Hepatocyte (in vitro differentiated cells): ENCODE data around the gene TKT. TPM values are rescaled to one million over a fixed set of nuclear protein-coding genes. Genes with fewer than 3 reads are reported as not detected.

Source experiments
- DNase-seq: peaks from one replicate; pipeline ENCODE4 v3.0.0-alpha.2; 2016; ENCODE audit warnings: low spot score
- H2AFZ ChIP-seq: fragments of 200-600 bp; sonication (generic); 2 replicates; pipeline ENCODE4 v1.6.0; 2016; ENCODE audit warnings: antibody characterized with exemption, mild to moderate bottlenecking
- H3K27ac ChIP-seq: fragments of 200-600 bp; sonication (generic); 2 replicates; pipeline ENCODE4 v1.5.1; 2016; ENCODE audit warnings: mild to moderate bottlenecking
- H3K27me3 ChIP-seq: fragments of 200-600 bp; sonication (generic); 2 replicates; pipeline ENCODE4 v1.6.1; 2016
- H3K36me3 ChIP-seq: fragments of 200-600 bp; sonication (generic); replicated peaks from 2 replicates; pipeline ENCODE4 v1.5.1; 2016; ENCODE audit warnings: low read depth; ENCODE audit not compliant: insufficient read depth
- H3K4me1 ChIP-seq: fragments of 200-600 bp; sonication (generic); 2 replicates; pipeline ENCODE4 v1.5.1; 2016; ENCODE audit warnings: mild to moderate bottlenecking, moderate library complexity; ENCODE audit not compliant: insufficient read depth
- H3K4me2 ChIP-seq: fragments of 200-600 bp; sonication (generic); 2 replicates; pipeline ENCODE4 v1.6.0; 2016
- H3K4me3 ChIP-seq: fragments of 200-600 bp; sonication (generic); 2 replicates; pipeline ENCODE4 v1.5.1; 2016; ENCODE audit warnings: mild to moderate bottlenecking
- H3K79me2 ChIP-seq: fragments of 200-600 bp; sonication (generic); 2 replicates; pipeline ENCODE4 v1.6.0; 2017; ENCODE audit warnings: mild to moderate bottlenecking
- H3K9me2 ChIP-seq: fragments of 200-600 bp; sonication (generic); replicated peaks from 2 replicates; pipeline ENCODE4 v1.6.0; 2017; ENCODE audit warnings: mild to moderate bottlenecking; ENCODE audit not compliant: insufficient read depth
- H3K9me3 ChIP-seq: fragments of 200-600 bp; sonication (generic); 2 replicates; pipeline ENCODE4 v1.5.1; 2016; ENCODE audit warnings: low read depth, mild to moderate bottlenecking
- H4K20me1 ChIP-seq: fragments of 200-600 bp; sonication (generic); 2 replicates; pipeline ENCODE4 v1.6.0; 2016; ENCODE audit warnings: mild to moderate bottlenecking; ENCODE audit not compliant: insufficient read depth, poor library complexity, severe bottlenecking
- EZH2 ChIP-seq: fragments of 200-600 bp; sonication (generic); IDR thresholded peaks from 2 replicates; pipeline ENCODE4 v1.6.1; 2016; ENCODE audit warnings: antibody characterized with exemption, mild to moderate bottlenecking, borderline replicate concordance
- EZH2phosphoT487 ChIP-seq: fragments of 200-600 bp; sonication (generic); IDR thresholded peaks from one replicate; pipeline ENCODE4 v1.6.1; 2018; ENCODE audit warnings: antibody characterized with exemption, mild to moderate bottlenecking, low read depth, moderate library complexity; ENCODE audit not compliant: unreplicated experiment, severe bottlenecking
- WGBS: methylation state at CpG from one replicate; pipeline ENCODE4 v1.1.6; 2016; ENCODE audit warnings: low lambda C conversion rate; ENCODE audit errors: missing lambda C conversion rate; 5-methylcytosine and 5-hydroxymethylcytosine counted together
- polyA plus RNA-seq: library from polyadenylated mRNA; unstranded; fragments of >200 nt; fragmentation: Nextera tagmentation; extraction: Ambion mirVana; gene quantifications from 2 replicates; pipeline ENCODE4 v1.2.1, GENCODE V29; 2016
- total RNA-seq: library from RNA; depleted of rRNA; stranded (reverse); fragments of >200 nt; gene quantifications from 2 replicates; pipeline ENCODE4 v1.2.3, GENCODE V29; 2014
- TF ChIP-seq, protein P1 (sequence below): fragments of 200-600 bp; sonication (generic); IDR thresholded peaks from 2 replicates; pipeline ENCODE4 v1.5.1; 2016; ENCODE audit warnings: antibody characterized with exemption, mild to moderate bottlenecking; ENCODE audit not compliant: poor library complexity

The TKT gene
- total and polyA plus RNA-seq, 2 experiments from 2014 or later: 149 to 265 TPM

- no peaks in the 10 kb centered on the region for H4K20me1 ChIP-seq
- H3K4me3 ChIP-seq: no peak overlapping the region
- 72% methylated on average over 4 of the region's 4 CpGs for WGBS
- H3K27me3 ChIP-seq: no peaks in the 10 kb centered on the region
- TF ChIP-seq, protein P1, sequence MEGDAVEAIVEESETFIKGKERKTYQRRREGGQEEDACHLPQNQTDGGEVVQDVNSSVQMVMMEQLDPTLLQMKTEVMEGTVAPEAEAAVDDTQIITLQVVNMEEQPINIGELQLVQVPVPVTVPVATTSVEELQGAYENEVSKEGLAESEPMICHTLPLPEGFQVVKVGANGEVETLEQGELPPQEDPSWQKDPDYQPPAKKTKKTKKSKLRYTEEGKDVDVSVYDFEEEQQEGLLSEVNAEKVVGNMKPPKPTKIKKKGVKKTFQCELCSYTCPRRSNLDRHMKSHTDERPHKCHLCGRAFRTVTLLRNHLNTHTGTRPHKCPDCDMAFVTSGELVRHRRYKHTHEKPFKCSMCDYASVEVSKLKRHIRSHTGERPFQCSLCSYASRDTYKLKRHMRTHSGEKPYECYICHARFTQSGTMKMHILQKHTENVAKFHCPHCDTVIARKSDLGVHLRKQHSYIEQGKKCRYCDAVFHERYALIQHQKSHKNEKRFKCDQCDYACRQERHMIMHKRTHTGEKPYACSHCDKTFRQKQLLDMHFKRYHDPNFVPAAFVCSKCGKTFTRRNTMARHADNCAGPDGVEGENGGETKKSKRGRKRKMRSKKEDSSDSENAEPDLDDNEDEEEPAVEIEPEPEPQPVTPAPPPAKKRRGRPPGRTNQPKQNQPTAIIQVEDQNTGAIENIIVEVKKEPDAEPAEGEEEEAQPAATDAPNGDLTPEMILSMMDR: no peak
- TF ChIP-seq EZH2phosphoT487 (no peak), EZH2 (no peak)
- no peaks in the 10 kb centered on the region for H3K9me3 ChIP-seq
- no peaks in the 10 kb centered on the region for H3K36me3 ChIP-seq
- H3K4me2 ChIP-seq: no peak overlapping the region
- DNase-seq: no peak
- H2AFZ ChIP-seq: no peak overlapping the region
- no peaks in the 10 kb centered on the region for H3K9me2 ChIP-seq
- no peak overlapping the region for H3K27ac ChIP-seq
- H3K79me2 ChIP-seq: no peaks in the 10 kb centered on the region
- no peaks in the 10 kb centered on the region for H3K4me1 ChIP-seq
Measured at GRCh38 chr3:53287131-53287629, 31.4 kb upstream of the TKT start.

DNA sequence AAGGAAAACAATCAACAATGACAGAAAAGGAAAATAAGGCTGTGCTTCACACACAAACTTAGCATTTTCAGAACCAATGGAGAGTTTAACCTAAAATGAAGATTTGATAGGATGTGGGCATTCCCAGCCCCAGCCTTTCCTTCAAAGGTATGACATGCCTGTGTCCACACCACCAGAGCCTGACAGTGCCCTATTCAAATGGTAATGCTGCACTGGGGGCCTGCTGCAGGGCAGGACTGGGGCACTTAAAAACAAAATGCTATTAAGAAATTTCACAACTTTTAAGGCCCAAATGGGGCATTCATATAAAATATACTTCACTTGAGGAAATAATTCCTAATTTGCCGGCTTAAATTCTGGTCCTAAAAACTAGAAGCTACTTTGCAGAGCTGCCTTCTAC, 30.9 kb upstream of the TKT start:
- Histone ChIP-seq H3K4me2 (no peak overlapping the region), H4K20me1 (no peaks in the 10 kb centered on the region), H3K9me2 (no peaks in the 10 kb centered on the region), H3K9me3 (no peaks in the 10 kb centered on the region), H3K27ac (no peak overlapping the region), H3K36me3 (no peaks in the 10 kb centered on the region), H3K79me2 (no peaks in the 10 kb centered on the region), H3K4me3 (no peak overlapping the region), H3K4me1 (no peaks in the 10 kb centered on the region), H2AFZ (no peak overlapping the region), H3K27me3 (no peaks in the 10 kb centered on the region)
- 29% methylated on average over 1 of the region's 1 CpG for WGBS
- TF ChIP-seq, protein P1: no peak
- TF ChIP-seq EZH2 (no peak), EZH2phosphoT487 (no peak)
- no peak for DNase-seq

- Histone ChIP-seq H4K20me1 (no peaks in the 10 kb centered on the region), H3K27me3 (no peaks in the 10 kb centered on the region), H3K9me2 (no peaks in the 10 kb centered on the region), H3K27ac (no peak overlapping the region), H3K36me3 (no peaks in the 10 kb centered on the region), H3K4me2 (no peak overlapping the region), H3K4me1 (no peaks in the 10 kb centered on the region), H2AFZ (no peak overlapping the region), H3K9me3 (no peaks in the 10 kb centered on the region), H3K4me3 (no peak overlapping the region), H3K79me2 (no peaks in the 10 kb centered on the region)
- DNase-seq: no peak
- TF ChIP-seq, protein P1: no peak
- no peak for TF ChIP-seq EZH2phosphoT487
- no peak for TF ChIP-seq EZH2
- 92% methylated on average over 8 of the region's 8 CpGs for WGBS
Measured at GRCh38 chr3:53282581-53282980, 26.8 kb upstream of the TKT start.

DNA sequence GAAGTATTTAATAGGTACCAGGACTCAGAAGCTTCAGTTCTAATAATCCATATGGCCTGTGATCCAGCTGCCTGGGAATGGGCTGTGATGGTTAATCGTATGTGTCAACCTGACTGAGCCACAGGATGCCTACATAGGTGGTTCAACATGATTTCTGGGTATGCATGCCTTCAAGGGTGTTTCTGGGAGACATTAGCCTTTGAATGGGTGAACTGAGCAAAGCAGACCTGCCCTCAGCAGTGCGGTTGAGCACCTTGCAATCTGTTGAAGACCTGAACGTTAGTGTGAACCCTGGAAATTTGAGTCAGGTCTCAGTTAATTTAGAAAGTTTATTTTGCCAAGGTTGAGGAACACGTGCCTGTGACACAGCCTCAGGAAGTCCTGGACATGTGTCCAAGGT, 22.8 kb upstream of the TKT start:
- H3K36me3 ChIP-seq: no peaks in the 10 kb centered on the region
- no peak overlapping the region for H2AFZ ChIP-seq
- H3K9me3 ChIP-seq: no peaks in the 10 kb centered on the region
- no peaks in the 10 kb centered on the region for H3K79me2 ChIP-seq
- H3K27me3 ChIP-seq: no peaks in the 10 kb centered on the region
- no peak overlapping the region for H3K27ac ChIP-seq
- no peaks in the 10 kb centered on the region for H3K4me1 ChIP-seq
- no peaks in the 10 kb centered on the region for H3K9me2 ChIP-seq
- no peaks in the 10 kb centered on the region for H4K20me1 ChIP-seq
- H3K4me2 ChIP-seq: no peak overlapping the region
- DNase-seq: no peak
- TF ChIP-seq EZH2: no peak
- TF ChIP-seq EZH2phosphoT487: no peak
- TF ChIP-seq, protein P1: no peak
- 73% methylated on average over 4 of the region's 4 CpGs for WGBS
- H3K4me3 ChIP-seq: no peak overlapping the region
